ENCODE data around the gene OR51M1. TPM values are rescaled to one million over a fixed set of nuclear protein-coding genes. Genes with fewer than 3 reads are reported as not detected.
"Not testable (repeated sequence)": the region's sequence is repeated elsewhere in the genome, so short reads cannot be mapped to it uniquely, and the experiment has no call there.

OR51M1 gene
- polyA plus RNA-seq, 3 donors, result not detected

DNA sequence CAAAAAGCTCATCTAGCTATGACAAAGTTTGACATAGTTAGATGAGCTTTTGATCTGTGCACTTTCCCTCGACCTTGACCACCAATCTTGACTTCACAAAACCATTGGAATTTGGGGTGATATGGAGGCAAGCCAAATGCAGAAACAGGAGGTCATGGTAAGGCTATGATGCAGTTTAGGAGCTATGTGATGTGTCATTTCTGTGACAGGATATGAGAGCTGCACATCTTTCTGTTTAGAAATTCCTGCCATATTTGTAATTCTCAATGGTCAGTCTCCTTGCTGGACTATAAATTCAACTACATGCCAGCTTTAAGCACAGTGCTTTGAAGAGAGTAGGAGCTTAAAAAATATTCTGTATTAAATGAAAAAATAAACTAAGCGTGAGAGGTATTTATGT is 19.4 kb upstream of the OR51M1 start:
- Histone ChIP-seq H3K27me3 (ENCODE audit: control insufficient read depth in 2 of 2, insufficient read depth in 2 of 2, low read length in 2 of 2) (no peaks in the 10 kb centered on the region), H3K36me3 (replicated peaks in 1 of 2; ENCODE audit: control insufficient read depth in 1 of 2, insufficient read depth in 2 of 2, low read length in 2 of 2) (no peaks in the 10 kb centered on the region), H4K20me1 (ENCODE audit: insufficient read depth, low read length) (no peaks in the 10 kb centered on the region), H3K9ac (ENCODE audit: insufficient read depth, low read length, poor library complexity, severe bottlenecking) (no peak overlapping the region), H3K79me2 (ENCODE audit: insufficient read depth, low read length) (no peaks in the 10 kb centered on the region), H3K4me3 (replicated peaks in 1 of 3; ENCODE audit: low read depth in 2 of 3, low read length in 3 of 3) (no peak overlapping the region), H3K9me3 (replicated peaks in 1 of 2; ENCODE audit: control insufficient read depth in 1 of 2, insufficient read depth in 1 of 2, low read length in 2 of 2) (no peaks in the 10 kb centered on the region), H3K4me1 (ENCODE audit: control insufficient read depth in 1 of 2, insufficient read depth in 2 of 2, low read length in 2 of 2) (no peaks in the 10 kb centered on the region), H3K27ac (ENCODE audit: low read depth in 1 of 2, low read length in 2 of 2) (no peak overlapping the region), H2AFZ (ENCODE audit: insufficient read depth, low read depth, low read length, poor library complexity, severe bottlenecking) (no peak overlapping the region), H3K4me2 (replicated peaks; ENCODE audit: extremely low read depth, low read length, poor library complexity, severe bottlenecking) (no peak overlapping the region)
- H3K4me1 Mint-ChIP-seq, result peaks cover 3% of the 10 kb centered on the region
- WGBS (ENCODE audit: insufficient coverage), result no CpG with 5 or more reads among the region's 2 CpGs
- no peak overlapping the region for H3K4me3 Mint-ChIP-seq
- no peak for DNase-seq
- H3K36me3 Mint-ChIP-seq, result no peaks in the 10 kb centered on the region
- intact Hi-C loops (cut with micrococcal nuclease), result no loop called here
- H3K27me3 Mint-ChIP-seq (ENCODE audit: low read depth in 3 of 3), result peaks cover 0 to 4% (median 0%) of the 10 kb centered on the region in 3 donors
- no peak overlapping the region for H3K27ac Mint-ChIP-seq
- H3K9me3 Mint-ChIP-seq, result peaks cover 0 to 4% (median 0%) of the 10 kb centered on the region in 7 donors
- TF ChIP-seq, protein P1, sequence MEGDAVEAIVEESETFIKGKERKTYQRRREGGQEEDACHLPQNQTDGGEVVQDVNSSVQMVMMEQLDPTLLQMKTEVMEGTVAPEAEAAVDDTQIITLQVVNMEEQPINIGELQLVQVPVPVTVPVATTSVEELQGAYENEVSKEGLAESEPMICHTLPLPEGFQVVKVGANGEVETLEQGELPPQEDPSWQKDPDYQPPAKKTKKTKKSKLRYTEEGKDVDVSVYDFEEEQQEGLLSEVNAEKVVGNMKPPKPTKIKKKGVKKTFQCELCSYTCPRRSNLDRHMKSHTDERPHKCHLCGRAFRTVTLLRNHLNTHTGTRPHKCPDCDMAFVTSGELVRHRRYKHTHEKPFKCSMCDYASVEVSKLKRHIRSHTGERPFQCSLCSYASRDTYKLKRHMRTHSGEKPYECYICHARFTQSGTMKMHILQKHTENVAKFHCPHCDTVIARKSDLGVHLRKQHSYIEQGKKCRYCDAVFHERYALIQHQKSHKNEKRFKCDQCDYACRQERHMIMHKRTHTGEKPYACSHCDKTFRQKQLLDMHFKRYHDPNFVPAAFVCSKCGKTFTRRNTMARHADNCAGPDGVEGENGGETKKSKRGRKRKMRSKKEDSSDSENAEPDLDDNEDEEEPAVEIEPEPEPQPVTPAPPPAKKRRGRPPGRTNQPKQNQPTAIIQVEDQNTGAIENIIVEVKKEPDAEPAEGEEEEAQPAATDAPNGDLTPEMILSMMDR (IDR thresholded peaks at IDR 0.05), result no peak

DNA sequence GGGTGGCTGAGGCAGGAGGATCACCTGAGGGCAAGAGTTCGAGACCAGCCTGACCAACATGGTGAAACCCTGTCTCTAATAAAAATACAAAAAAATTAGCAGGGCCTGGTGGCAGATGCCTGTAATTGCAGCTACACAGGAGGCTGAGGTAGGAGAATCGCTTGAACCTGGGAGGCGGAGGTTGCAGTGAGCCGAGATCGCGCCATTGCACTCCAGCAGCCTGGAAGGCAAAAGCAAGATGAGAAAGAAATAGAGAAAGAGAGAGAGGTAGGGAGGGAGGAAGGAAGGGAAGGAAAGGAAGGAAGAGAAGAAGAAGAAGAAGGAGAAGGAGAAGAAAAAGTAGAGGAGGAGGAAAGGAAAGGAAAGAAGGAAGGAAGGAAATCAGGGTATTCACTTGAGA is 17.2 kb upstream of the OR51M1 start:
- H3K36me3 ChIP-seq (replicated peaks in 1 of 2; ENCODE audit: control insufficient read depth in 1 of 2, insufficient read depth in 2 of 2, low read length in 2 of 2); H4K20me1 ChIP-seq (ENCODE audit: insufficient read depth, low read length); H3K4me2 ChIP-seq (replicated peaks; ENCODE audit: extremely low read depth, low read length, poor library complexity, severe bottlenecking); H3K27ac Mint-ChIP-seq; H3K27me3 Mint-ChIP-seq (ENCODE audit: low read depth in 3 of 3); H3K27me3 ChIP-seq (ENCODE audit: control insufficient read depth in 2 of 2, insufficient read depth in 2 of 2, low read length in 2 of 2); H3K27ac ChIP-seq (ENCODE audit: low read depth in 1 of 2, low read length in 2 of 2); H3K79me2 ChIP-seq (ENCODE audit: insufficient read depth, low read length); H3K9ac ChIP-seq (ENCODE audit: insufficient read depth, low read length, poor library complexity, severe bottlenecking); intact Hi-C loops (cut with micrococcal nuclease); DNase-seq; H3K4me3 Mint-ChIP-seq; H3K36me3 Mint-ChIP-seq; H3K4me1 ChIP-seq (ENCODE audit: control insufficient read depth in 1 of 2, insufficient read depth in 2 of 2, low read length in 2 of 2); H2AFZ ChIP-seq (ENCODE audit: insufficient read depth, low read depth, low read length, poor library complexity, severe bottlenecking); H3K4me3 ChIP-seq (replicated peaks in 1 of 3; ENCODE audit: low read depth in 2 of 3, low read length in 3 of 3); H3K4me1 Mint-ChIP-seq; H3K9me3 Mint-ChIP-seq; H3K9me3 ChIP-seq (replicated peaks in 1 of 2; ENCODE audit: control insufficient read depth in 1 of 2, insufficient read depth in 1 of 2, low read length in 2 of 2): not testable (repeated sequence)
- WGBS (ENCODE audit: insufficient coverage), result 98% methylated on average over 5 of the region's 6 CpGs

Data from CD14-positive monocyte (primary cell).